EL (cell line): ENCODE results near the gene LPIN2.
"Not testable (repeated sequence)": the region's sequence is repeated elsewhere in the genome, so short reads cannot be mapped to it uniquely, and the experiment has no call there.

Experiments
- DNase-seq: peaks from one replicate; pipeline ENCODE4 v3.0.0-alpha.2; 2016

LPIN2 gene

DNA sequence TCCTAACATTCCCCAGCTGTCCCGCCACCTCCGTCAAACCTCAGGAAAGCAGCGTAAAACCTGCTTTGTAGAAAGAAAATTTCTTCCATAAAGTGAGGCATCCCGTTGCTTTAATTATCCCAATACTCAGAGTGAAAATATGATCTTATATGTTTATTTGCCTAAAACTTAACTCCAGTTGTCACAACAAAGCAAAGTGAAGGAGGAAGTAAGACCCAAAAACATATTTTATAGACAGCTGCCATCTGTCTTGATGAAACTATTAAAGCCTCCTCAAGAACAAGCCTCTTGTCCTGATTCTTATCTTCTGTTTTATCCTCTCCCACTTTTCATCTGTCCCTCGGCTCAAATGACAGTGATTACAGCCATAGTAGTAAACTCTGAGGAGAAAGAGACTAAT, 28.9 kb upstream of the LPIN2 start:
- no peak for DNase-seq

DNA sequence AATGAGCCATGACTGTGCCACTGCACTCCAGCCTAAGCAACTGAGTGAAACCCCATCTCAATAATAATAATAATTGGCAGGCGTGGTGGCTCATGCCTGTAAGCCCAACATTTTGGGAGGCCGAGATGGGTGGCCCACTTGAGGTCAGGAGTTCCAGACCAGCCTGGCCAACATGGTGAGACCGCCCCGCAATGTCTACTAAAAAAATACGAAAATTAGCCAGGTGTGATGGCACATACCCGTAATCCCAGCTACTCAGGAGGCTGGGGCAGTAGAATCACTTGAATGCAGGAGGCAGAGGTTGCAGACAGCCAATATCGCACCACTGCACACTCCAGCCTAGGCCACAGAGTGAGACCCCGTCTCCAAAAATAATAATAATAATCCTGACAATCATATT, 27.9 kb upstream of the LPIN2 start:
- DNase-seq = no peak

DNA sequence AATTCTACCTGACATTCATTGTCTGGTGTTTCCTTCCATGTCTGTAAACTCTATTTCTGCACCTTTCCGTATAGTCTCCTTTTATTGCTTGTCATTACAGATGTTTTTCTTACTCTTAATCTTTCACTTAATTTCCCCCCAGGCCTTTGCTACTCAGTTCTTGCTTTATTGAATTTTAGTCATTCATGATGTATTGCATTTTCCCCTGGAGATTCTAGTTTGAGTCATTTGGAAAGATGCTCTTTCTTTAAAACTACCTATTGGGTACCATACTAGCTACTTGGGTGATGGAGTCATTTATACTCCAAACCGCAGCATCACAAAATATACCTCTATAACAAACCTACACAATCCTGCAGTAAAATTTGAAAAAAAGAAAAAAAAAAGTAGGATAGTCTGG, 27.2 kb upstream of the LPIN2 start:
- no peak for DNase-seq

DNA sequence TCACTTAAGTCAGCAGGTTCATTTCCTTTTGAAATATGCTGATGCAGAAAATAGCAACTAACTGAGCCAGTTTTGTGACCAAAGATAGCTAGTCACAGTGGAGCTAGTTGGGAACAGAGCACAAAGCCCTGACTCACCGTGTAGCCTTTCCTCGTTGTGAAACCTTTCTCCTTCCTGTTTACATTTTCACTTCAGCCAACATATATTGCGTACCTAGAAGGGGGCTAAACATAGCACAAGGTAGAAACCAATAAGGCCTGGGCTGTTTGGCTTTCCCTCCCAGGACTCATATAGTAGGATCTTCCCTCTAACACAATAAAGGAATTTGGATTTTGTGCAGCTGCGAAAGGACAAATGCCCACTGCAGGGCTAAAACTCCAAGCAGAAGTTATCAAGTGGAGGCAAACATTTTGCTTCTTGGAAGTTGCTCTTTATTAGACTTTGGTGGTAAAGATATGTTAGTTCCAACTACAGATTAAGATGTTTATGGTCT, 24.5 kb upstream of the LPIN2 start:
- peak; percentile 63 for DNase-seq

DNA sequence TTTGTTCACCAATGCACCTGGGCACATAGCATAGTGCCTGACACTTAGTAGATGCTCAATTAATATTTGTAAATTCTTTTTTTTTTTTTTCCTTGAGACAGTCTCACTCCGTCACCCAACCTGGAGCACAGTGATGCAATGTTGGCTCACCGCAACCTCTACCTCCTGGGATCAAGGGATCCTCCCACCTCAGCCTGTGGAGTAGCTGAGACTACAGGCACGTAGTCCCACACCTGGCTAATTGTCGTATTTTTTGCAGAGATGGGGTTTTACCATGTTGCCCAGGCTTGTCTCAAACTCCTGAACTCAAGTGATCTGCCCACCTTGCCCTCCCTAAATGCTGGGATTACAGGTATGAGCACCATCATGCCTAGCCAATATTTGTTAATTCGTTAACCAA, 23.2 kb upstream of the LPIN2 start:
- no peak for DNase-seq

DNA sequence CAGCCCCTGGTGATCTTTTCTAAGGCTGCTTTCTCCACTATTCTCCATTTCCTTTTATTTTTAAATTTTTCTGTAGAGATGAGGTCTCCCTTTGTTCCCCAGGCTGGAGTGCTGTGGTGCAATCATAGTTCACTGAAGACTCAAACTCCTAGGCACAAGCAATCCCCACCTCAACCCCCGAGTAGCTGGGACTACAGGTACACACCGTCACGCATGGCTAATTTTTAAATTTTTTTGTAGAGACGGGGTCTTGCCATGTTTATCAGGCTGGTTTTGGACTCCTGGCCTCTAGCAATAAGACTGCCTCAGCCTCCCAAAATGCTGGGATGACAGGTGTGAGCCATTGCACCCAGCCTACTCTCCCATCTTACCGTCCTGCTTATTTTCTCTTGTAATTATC, 22.7 kb upstream of the LPIN2 start:
- DNase-seq = no peak

DNA sequence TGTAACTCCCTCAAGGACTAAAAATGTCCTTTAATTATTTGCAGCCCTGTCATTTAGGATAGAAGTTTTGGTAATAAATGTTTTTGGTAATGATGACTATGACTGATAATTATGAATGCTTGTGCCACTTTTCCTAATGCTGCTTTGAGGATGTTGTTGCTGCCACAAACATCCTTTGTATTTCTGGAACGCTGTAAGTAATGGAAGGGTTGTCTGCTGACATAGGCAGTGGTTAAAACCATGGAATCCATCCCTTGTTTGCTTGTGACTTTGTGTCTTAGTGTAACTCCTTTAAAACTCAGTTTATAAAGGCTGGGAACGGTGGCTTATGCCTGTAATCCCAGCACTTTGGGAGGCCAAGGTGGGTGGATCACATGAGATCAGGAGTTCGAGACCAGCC, 19.8 kb upstream of the LPIN2 start:
- no peak for DNase-seq

DNA sequence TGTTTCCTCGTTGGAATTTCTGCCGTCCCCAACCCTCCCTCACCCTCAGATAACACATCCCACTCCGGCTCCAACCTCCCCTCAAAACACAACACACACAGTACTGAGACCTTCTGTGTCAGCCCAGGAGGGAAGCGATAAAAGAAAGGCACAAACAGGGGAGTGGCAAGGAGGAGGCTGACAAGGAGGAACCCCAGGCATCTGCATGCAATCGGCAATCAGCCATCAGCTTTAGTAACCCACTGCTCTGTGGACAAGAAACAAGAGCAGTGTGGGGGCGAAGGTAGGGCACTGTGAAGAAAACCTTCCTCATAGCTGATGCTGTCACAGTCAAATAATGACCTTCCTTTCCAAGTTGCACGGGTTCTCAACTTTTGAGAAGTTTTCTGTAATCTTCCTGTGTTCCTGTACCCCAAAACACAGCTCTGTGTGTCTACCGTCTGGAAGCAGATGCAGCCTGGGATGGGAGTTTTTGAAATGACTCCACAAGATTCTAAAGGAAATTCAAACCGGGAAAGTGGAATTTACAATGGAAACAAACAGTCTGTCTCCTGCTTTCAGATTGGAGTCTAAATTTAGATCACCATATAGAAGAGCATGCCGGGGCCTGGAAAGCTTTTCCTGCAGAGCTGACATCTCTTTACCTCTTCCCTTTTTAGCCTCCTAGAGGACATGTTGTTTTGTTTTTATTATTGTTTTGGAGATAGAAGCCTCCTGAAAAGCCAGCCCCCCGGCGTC, 16.4 kb upstream of the LPIN2 start:
- no peak for DNase-seq

DNA sequence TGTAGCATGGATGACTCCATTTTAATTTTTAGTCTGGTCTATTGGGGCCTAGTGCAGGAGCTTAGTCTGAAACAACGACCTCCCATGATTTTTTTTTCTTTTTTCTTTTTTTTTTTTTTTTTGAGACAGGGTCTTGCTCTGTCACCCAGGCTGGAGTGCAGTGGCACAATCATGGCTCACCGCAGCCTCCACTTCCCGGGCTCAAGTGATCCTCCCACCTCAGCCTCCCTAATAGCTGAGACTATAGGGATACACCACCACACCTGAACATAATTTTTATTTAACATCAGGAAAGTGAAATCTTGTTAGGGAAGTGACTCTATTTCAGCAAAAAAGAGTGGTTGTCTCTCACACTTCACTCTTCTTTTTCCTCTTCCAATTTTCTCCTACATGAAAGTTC, 15.2 kb upstream of the LPIN2 start:
- DNase-seq = not testable (repeated sequence)

DNA sequence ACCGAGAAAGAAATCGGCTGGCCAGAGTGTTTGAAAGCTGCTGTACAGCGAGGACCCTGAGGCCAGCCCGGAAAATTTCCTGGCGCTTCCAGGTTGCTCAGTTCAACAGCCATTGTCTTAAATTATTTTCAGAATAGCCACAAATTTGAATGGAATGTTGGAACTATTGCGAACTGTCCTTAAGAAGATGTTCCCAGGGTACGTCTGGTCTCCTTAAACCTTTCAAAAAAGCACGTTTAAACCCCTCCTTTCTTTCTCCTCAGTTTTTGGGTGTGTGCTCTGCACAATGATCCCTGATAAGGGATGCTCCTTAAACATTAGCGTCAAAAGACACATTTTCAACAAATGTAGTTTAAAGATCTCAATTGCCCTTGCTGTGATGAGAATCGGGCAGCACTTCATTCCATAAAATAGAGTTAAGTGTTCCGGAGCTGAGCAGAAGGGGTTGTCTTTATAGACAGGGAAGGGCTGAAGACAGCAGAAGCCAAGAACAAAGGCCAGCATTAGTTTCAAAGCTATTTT, 14.5 kb upstream of the LPIN2 start:
- DNase-seq = no peak

DNA sequence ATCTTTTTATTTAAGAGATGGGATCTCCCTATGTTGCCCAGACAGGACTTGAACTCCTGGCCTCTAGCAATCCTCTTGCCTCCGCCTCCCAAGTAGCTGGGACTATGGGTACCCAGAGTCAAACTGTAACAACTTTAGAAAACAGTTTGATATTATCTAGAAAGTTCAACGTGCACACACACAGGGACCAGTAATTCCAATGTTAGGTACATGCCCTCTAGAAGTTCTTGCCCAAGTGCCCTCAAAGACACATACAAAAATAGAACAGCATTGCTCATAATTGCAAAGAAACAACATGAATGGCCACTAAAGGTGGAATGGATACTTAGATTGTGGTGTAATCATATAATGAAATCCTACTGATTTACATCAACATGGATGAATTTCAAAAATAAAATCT, 12.6 kb upstream of the LPIN2 start:
- DNase-seq = no peak

DNA sequence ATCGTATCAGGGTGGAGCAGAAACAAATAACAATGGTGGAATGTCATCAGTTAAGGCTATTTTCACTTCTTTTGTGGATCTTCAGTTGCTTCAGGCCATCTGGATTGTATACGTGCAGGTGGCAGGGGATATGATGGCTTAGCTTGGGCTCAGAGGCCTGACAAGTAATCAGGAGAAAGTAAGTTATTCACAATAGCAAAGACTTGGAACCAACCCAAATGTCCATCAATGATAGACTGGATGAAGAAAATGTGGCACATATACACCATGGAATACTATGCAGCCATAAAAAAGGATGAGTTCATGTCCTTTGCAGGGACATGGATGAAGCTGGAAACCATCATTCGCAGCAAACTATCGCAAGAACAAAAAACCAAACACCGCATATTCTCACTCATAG, 10.7 kb upstream of the LPIN2 start:
- DNase-seq = not testable (repeated sequence)

DNA sequence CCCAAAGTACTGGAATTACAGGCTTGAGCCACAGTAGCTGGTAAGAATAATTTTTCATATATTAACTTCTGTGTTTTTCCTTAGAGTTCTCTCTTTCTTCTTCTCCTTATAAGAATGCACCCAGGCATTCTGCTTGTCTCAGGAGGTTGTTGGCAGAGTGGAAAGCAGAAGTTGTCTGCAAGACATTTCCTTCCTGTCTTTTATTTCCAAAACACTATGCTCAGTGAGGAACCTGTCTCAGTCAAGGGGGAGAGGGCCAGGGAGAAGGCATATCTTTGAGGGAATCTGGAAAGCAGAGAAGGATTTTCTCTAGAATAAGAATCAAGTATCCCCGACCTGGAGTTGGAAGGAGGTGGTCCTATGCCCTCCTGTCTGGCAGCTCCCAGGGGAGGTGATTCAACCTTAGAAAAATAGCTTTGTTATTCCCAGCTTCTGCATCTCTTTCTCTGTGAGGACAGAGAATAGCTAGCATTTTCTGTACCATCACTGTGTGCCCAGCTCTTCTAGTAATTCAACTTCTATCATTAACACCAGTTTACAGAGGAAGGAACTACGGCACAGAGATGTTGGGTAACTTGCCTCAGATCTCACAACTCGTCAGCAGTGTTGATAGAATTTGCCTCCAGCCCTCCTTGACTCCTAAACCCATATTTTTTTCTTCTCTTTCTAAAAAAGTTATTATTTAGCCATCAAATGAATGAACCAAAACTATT, 3.8 kb upstream of the LPIN2 start:
- no peak for DNase-seq

DNA sequence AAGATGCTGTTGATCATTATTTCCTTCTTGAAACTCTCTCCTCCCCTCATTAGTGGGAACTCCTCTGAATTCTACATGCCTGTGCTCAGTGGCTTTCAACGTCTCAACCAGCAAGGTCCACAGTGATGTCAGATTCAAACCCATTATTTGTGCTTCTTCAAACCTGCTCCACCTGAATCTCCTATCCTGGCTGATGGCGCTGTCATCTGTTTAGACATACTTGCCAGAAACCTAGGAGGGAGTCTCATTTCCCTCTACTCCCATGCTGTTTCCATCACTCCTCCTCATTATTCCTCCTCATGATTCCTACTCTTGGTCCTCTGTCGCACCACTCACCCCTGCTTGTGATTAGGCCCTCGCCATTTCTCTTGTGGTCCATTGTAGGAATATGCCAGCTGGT, 2.9 kb upstream of the LPIN2 start:
- DNase-seq = no peak

DNA sequence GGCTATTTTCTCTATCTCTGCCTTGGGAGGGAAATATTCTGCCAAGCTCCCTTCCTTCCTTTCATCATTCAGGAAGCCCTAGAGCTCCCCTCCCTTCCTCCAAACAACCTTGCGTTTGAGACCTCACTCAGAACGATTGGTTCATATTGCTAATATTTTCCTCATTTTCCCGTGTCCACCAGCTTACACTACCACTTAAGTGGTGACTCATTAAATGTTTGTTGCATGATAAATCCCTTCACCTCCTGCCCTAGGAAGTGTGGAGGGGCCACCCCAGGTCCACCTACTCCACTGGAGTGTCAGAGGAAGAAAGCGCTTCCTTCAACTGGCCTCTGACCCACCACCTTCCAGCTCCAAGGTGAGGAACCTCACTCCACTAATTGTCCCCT, 2.3 kb upstream of the LPIN2 start:
- DNase-seq = peak; percentile 85

DNA sequence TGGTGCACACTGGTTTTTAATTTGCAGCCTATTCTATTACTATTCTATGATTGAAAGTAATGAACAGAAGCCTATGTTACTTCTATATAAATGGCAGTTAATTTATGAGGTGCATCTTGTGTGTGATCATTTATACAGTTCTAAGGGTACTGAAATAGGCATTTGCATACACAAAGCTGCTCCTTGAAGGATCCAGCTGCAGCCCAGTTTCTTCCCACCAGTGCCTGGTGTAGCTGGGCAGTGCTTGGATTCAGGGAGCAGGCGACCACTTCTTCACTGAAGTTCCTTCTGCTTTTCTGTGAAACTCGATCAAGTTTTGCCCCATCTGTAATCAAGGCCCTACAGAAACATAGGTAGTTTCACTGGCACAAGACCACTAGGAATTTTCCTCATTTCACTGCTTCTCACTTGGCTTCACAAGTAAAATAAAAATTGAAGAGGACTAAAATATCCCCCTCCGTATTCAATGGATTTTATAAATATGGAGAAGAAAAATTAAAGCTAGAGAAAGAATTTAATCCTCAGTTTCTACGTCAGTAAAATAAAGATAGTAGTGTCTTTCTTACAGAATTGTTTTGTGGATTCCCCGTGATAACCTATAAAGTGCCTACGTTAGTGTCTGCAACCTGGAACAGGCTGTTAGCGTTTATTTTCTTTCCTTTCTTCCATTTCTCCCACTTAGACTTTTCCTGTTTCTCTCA, 1.7 kb upstream of the LPIN2 start:
- no peak for DNase-seq

DNA sequence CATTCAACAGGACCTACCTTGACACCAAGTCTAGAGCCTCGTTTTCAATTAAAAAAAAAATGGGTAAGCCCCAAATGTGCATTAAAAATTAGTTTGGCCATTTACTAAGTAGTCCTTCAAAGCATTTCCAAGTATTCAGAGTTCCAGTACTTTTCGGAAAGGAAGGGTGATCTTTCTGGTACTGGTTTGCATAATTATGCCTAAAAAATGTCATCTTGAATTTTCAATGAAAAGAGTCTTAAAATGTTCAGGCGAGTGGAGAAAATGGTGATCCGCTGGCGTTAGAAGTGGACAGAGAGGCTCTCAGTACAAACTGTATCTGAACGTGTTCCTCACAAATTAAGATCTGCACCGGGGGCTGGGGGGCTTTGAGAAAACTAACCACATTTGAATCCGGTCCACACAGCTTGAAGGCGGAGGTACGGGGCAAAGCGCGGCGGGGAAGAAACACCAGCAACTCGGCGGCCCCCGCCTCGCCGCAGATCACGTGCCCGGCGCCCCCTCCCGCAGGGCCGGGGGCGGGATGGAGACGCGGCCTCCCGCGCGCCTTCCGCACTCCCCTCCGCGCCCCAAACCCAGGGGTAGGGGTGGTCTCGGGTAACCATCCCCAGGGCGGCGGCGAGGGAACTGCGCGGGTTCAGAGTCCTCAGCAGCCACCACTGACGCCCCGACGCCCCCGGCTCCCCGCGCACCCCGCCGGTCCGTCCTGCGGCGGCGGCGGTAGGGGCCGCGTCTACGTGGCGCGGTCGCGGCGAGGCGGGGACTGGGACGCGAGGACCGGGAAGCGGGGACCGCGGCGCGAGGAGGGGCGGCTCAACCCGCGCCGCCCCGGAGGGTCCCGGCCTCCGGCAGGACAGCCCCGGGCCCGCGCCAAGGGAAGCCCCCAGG, 564 bp downstream of the LPIN2 start:
- no peak for DNase-seq

DNA sequence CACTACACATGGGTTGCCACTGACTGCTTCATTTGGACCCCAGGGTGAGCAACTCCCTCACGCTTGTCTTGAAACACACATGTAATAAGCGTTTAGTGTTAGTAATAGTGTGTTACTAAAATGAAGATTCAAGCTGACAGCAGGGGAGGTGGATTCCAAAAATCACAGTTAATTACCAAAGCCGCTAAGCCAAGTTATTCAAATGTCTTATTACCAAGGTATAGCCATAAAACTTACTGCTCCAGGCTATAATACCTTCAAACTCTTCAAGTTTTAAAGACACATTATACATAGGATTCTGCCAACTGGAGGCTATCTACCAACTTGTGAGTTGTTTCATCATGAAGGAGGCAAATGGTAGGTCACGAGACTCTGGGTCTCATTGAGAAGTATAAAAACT, 2.9 kb downstream of the LPIN2 start:
- DNase-seq = no peak

DNA sequence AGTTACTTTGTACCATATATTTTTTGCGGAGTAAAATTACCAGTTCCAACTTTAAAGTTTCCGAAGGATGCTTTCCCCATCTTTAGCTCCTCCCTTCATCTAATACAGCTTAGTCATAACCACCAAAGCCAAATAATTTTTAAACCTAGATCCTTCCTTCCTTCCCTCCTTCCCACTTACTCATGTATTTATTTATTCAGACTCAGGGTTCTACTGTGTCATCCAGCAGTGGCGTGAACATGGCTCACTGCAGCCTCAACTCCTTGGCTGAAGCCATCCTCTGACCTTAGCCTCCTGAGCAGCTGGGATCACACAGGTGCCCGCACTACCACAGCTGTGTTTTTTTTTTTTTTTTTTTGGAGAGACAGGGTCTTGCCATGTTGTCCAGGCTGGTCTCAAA, 4.4 kb downstream of the LPIN2 start:
- DNase-seq = peak; percentile 85

DNA sequence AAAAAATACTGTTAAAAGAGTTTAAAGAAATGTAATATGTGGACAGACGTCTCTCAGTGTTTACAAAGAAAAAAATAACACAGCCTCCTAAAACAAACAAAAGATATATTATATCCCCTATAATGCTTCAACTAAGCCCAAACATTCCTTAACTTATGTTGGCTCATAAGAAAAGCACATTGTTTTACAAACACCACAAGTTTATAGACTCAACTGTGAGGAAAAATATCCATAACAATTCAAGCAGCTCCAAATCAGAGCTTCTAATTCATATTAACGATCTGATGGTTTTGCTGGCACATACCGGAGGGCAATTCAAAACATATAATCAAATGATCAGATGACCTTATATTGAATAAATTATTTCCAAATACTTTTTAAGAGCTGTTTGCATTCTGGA, 5.5 kb downstream of the LPIN2 start:
- DNase-seq = no peak

DNA sequence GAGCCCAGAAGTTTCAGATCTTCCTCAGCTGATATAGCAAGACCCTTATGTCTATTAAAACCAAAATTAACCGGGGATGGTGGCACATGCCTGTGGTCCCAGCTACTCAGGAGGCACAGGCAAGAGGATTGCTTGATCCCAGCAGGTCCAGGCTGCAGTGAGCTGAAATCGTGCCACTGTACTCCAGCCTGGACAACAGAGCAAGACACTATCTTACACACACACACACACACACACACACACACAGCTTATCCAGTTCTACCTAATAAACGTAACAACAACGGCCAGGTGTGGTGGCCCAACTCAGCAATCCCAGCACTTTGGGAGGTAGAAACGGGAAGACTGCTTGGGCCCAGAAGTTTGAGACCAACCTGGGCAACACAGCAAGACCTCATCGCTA, 7.5 kb downstream of the LPIN2 start:
- DNase-seq = no peak

DNA sequence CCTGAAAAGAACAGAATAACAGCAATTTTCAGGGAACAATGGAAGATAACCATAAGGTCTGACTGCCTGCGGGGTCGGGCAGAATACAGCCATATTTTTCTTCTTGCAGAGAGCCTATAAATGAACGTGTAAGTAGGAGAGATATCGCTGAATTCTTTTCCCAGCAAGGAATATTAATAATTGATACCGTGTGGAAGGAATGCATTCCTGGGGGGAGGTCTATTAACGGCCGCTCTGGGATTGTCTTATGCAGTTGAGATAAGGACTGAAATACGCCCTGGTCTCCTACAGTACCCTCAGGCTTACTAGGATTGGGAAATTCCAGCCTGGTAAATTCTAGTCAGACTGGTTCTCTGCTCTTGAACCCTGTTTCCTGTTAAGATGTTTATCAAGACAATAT, 9.2 kb downstream of the LPIN2 start:
- DNase-seq = not testable (repeated sequence)

DNA sequence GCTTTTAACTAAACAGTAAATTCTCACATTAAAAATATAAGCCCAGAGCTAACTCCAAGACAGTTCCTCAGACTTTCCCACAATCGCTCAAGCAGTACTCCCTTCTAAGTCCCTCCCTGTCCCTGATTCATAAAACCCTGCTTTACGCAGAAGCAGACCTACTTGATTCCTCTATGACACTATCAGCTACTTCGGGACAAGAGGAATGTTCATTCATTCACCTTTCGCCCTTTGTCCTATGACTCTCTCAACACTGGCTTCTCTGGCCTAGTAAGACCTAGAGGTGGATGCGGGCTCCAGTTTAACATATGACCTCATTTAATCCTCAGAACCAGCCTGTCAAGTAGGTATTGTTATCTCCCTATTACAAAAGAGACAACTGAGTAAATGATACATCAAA, 10.2 kb downstream of the LPIN2 start:
- DNase-seq = no peak
